HepG2 (cell line): ENCODE data around the gene MAST1. TPM values are rescaled to one million over a fixed set of nuclear protein-coding genes. Genes with fewer than 3 reads are reported as not detected.

Source experiments
- ISX ChIP-seq: sonication (generic); formaldehyde crosslinking; conservative IDR thresholded peaks from 2 replicates; pipeline ENCODE4 v1.5.0; 2020; ENCODE audit warnings: missing genetic modification reagents
- KLF9 ChIP-seq: IDR thresholded peaks from 2 replicates; pipeline ENCODE4 v1.6.1; 2016; ENCODE audit warnings: low read depth
- MEF2D ChIP-seq: sonication (generic); formaldehyde crosslinking; IDR thresholded peaks from 2 replicates; pipeline ENCODE4 v1.5.1; 2020; ENCODE audit warnings: mild to moderate bottlenecking, missing genetic modification reagents
- MXD4 ChIP-seq: IDR thresholded peaks from 2 replicates; pipeline ENCODE4 v1.6.1; 2016; ENCODE audit warnings: mild to moderate bottlenecking, missing biosample characterization, missing genetic modification reagents
- RFXAP ChIP-seq: sonication (generic); formaldehyde crosslinking; IDR thresholded peaks from 2 replicates; pipeline ENCODE4 v1.4.0; 2020; ENCODE audit warnings: missing genetic modification reagents, borderline replicate concordance
- TGIF2 ChIP-seq: IDR thresholded peaks from 2 replicates; pipeline ENCODE4 v1.6.1; 2016; ENCODE audit warnings: control low read depth, missing compliant biosample characterization
- TOPORS ChIP-seq: sonication (generic); formaldehyde crosslinking; IDR thresholded peaks from 2 replicates; pipeline ENCODE4 v1.8.0; 2023; ENCODE audit warnings: mild to moderate bottlenecking, missing genetic modification reagents
- U2AF1 ChIP-seq: fragments of 200-400 bp; formaldehyde crosslinking; optimal IDR thresholded peaks from 2 replicates; pipeline ENCODE3; 2017; ENCODE audit warnings: mild to moderate bottlenecking, low read depth, low read length
- ZNF180 ChIP-seq: sonication (generic); formaldehyde crosslinking; IDR thresholded peaks from 2 replicates; pipeline ENCODE4 v1.4.0; 2020; ENCODE audit warnings: low read depth, missing genetic modification reagents, borderline replicate concordance
- ZNF567 ChIP-seq: sonication (generic); formaldehyde crosslinking; IDR thresholded peaks from 2 replicates; pipeline ENCODE4 v1.8.1; 2023; ENCODE audit warnings: mild to moderate bottlenecking, missing genetic modification reagents, borderline replicate concordance
- ZNF713 ChIP-seq: sonication (generic); formaldehyde crosslinking; IDR thresholded peaks from 2 replicates; pipeline ENCODE4 v1.4.0; 2020; ENCODE audit warnings: mild to moderate bottlenecking, missing genetic modification reagents
- polyA plus RNA-seq, 8 experiments: library from polyadenylated mRNA; depleted of rRNA in 3 of 8; stranded (reverse) in 7 of 8; unstranded in 1 of 8; fragments of >200 nt; fragmentation: Illumina TruSeq in 4 of 8; extraction: Trizol in 4 of 8; gene quantifications; 2 replicates each; pipeline versions ENCODE4 v1.2.1 to v1.2.3, GENCODE V29; 2011 to 2016; ENCODE audit warnings: low read depth in 4 of 8, missing spikeins in 1 of 8, mixed read lengths in 1 of 8; ENCODE audit not compliant: insufficient read depth in 1 of 8
- total RNA-seq, 5 experiments: library from RNA; depleted of rRNA; stranded (reverse); fragments of >200 nt; fragmentation: Illumina TruSeq; extraction: Trizol; gene quantifications; 2 replicates each; pipeline ENCODE4 v1.2.3, GENCODE V29; 2016; ENCODE audit warnings: low read depth in 1 of 5
- TF ChIP-seq, protein P1 (sequence below): sonication (generic); formaldehyde crosslinking; IDR thresholded peaks from 2 replicates; pipeline ENCODE4 v1.9.0; 2021; ENCODE audit warnings: mild to moderate bottlenecking, missing genetic modification reagents
- TF ChIP-seq, protein P2 (sequence below): sonication (generic); formaldehyde crosslinking; IDR thresholded peaks from 2 replicates; pipeline ENCODE4 v1.4.0; 2020; ENCODE audit warnings: missing genetic modification reagents, low read depth, mild to moderate bottlenecking, borderline replicate concordance
- TF ChIP-seq, protein P3 (sequence below): sonication (generic); formaldehyde crosslinking; IDR thresholded peaks from 2 replicates; pipeline ENCODE4 v1.4.0; 2020; ENCODE audit warnings: missing genetic modification reagents
- TF ChIP-seq, protein P4 (sequence below): sonication (generic); formaldehyde crosslinking; IDR thresholded peaks from 2 replicates; pipeline ENCODE4 v1.5.1; 2020; ENCODE audit warnings: mild to moderate bottlenecking, missing genetic modification reagents, borderline replicate concordance
- TF ChIP-seq, protein P5 (sequence below): sonication (generic); formaldehyde crosslinking; IDR thresholded peaks from 2 replicates; pipeline ENCODE4 v1.4.0; 2020; ENCODE audit warnings: missing genetic modification reagents, mild to moderate bottlenecking, borderline replicate concordance

The MAST1 gene
- total and polyA plus RNA-seq, 2 of the 13 experiments (the other 11 are each of a cell fraction or from before 2014, with no cell fraction given): 0.73 to 4.7 TPM

DNA sequence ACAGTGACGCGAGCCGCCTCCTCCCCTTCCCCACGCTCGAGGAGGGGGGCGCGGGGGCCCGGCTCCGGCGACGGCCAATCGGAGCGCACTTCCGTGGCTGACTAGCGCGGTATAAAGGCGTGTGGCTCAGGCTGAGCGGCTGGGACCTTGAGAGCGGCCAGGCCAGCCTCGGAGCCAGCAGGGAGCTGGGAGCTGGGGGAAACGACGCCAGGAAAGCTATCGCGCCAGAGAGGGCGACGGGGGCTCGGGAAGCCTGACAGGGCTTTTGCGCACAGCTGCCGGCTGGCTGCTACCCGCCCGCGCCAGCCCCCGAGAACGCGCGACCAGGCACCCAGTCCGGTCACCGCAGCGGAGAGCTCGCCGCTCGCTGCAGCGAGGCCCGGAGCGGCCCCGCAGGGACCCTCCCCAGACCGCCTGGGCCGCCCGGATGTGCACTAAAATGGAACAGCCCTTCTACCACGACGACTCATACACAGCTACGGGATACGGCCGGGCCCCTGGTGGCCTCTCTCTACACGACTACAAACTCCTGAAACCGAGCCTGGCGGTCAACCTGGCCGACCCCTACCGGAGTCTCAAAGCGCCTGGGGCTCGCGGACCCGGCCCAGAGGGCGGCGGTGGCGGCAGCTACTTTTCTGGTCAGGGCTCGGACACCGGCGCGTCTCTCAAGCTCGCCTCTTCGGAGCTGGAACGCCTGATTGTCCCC, 46.8 kb upstream of the MAST1 start, which contains the start of gene JUNB (continued):
- TF ChIP-seq, protein P1, sequence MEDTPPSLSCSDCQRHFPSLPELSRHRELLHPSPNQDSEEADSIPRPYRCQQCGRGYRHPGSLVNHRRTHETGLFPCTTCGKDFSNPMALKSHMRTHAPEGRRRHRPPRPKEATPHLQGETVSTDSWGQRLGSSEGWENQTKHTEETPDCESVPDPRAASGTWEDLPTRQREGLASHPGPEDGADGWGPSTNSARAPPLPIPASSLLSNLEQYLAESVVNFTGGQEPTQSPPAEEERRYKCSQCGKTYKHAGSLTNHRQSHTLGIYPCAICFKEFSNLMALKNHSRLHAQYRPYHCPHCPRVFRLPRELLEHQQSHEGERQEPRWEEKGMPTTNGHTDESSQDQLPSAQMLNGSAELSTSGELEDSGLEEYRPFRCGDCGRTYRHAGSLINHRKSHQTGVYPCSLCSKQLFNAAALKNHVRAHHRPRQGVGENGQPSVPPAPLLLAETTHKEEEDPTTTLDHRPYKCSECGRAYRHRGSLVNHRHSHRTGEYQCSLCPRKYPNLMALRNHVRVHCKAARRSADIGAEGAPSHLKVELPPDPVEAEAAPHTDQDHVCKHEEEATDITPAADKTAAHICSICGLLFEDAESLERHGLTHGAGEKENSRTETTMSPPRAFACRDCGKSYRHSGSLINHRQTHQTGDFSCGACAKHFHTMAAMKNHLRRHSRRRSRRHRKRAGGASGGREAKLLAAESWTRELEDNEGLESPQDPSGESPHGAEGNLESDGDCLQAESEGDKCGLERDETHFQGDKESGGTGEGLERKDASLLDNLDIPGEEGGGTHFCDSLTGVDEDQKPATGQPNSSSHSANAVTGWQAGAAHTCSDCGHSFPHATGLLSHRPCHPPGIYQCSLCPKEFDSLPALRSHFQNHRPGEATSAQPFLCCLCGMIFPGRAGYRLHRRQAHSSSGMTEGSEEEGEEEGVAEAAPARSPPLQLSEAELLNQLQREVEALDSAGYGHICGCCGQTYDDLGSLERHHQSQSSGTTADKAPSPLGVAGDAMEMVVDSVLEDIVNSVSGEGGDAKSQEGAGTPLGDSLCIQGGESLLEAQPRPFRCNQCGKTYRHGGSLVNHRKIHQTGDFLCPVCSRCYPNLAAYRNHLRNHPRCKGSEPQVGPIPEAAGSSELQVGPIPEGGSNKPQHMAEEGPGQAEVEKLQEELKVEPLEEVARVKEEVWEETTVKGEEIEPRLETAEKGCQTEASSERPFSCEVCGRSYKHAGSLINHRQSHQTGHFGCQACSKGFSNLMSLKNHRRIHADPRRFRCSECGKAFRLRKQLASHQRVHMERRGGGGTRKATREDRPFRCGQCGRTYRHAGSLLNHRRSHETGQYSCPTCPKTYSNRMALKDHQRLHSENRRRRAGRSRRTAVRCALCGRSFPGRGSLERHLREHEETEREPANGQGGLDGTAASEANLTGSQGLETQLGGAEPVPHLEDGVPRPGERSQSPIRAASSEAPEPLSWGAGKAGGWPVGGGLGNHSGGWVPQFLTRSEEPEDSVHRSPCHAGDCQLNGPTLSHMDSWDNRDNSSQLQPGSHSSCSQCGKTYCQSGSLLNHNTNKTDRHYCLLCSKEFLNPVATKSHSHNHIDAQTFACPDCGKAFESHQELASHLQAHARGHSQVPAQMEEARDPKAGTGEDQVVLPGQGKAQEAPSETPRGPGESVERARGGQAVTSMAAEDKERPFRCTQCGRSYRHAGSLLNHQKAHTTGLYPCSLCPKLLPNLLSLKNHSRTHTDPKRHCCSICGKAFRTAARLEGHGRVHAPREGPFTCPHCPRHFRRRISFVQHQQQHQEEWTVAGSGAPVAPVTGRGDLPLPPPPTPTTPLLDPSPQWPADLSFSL (CRISPR knock-in tag): no peak
- TF ChIP-seq MEF2D: 0 out of 2 replicates have a peak, but pooled peaks have one; percentile 24
- TF ChIP-seq MXD4: peak; percentile 69; the same call in 1 of the 2 replicates
- TF ChIP-seq, protein P2, sequence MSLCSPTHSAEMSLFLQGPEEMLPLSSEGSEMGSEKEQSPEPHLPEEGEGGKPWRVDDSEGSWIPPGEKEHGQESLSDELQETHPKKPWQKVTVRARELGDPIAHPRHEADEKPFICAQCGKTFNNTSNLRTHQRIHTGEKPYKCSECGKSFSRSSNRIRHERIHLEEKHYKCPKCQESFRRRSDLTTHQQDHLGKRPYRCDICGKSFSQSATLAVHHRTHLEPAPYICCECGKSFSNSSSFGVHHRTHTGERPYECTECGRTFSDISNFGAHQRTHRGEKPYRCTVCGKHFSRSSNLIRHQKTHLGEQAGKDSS (CRISPR knock-in tag): no peak
- TF ChIP-seq TGIF2 (CRISPR knock-in tag): peak; percentile 88; the same call in 1 of the 2 replicates
- TF ChIP-seq ISX (CRISPR knock-in tag): no peak
- 0 out of 2 replicates have a peak, but pooled peaks have one; percentile 71 for TF ChIP-seq TOPORS (CRISPR knock-in tag)
- TF ChIP-seq U2AF1: peak; percentile 98
- TF ChIP-seq, protein P3, sequence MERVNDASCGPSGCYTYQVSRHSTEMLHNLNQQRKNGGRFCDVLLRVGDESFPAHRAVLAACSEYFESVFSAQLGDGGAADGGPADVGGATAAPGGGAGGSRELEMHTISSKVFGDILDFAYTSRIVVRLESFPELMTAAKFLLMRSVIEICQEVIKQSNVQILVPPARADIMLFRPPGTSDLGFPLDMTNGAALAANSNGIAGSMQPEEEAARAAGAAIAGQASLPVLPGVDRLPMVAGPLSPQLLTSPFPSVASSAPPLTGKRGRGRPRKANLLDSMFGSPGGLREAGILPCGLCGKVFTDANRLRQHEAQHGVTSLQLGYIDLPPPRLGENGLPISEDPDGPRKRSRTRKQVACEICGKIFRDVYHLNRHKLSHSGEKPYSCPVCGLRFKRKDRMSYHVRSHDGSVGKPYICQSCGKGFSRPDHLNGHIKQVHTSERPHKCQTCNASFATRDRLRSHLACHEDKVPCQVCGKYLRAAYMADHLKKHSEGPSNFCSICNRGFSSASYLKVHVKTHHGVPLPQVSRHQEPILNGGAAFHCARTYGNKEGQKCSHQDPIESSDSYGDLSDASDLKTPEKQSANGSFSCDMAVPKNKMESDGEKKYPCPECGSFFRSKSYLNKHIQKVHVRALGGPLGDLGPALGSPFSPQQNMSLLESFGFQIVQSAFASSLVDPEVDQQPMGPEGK (CRISPR knock-in tag): peak; percentile 98
- TF ChIP-seq ZNF713: peak; percentile 44; the same call in 1 of the 2 replicates
- TF ChIP-seq, protein P4, sequence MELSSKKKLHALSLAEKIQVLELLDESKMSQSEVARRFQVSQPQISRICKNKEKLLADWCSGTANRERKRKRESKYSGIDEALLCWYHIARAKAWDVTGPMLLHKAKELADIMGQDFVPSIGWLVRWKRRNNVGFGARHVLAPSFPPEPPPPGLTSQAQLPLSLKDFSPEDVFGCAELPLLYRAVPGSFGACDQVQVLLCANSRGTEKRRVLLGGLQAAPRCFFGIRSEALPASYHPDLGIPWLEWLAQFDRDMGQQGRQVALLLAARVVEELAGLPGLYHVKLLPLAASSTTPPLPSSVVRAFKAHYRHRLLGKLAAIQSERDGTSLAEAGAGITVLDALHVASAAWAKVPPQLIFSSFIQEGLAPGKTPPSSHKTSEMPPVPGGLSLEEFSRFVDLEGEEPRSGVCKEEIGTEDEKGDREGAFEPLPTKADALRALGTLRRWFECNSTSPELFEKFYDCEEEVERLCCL (CRISPR knock-in tag): no peak
- TF ChIP-seq, protein P5, sequence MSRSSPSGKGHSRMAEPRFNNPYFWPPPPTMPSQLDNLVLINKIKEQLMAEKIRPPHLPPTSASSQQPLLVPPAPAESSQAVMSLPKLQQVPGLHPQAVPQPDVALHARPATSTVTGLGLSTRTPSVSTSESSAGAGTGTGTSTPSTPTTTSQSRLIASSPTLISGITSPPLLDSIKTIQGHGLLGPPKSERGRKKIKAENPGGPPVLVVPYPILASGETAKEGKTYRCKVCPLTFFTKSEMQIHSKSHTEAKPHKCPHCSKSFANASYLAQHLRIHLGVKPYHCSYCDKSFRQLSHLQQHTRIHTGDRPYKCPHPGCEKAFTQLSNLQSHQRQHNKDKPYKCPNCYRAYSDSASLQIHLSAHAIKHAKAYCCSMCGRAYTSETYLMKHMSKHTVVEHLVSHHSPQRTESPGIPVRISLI (CRISPR knock-in tag): 0 out of 2 replicates have a peak, but pooled peaks have one; percentile 21
- TF ChIP-seq ZNF180 (CRISPR knock-in tag): no peak
- peak; percentile 23; the same call in 1 of the 2 replicates for TF ChIP-seq ZNF567
- peak; percentile 74; the same call in 1 of the 2 replicates for TF ChIP-seq KLF9 (CRISPR knock-in tag)
- peak; percentile 75; the same call in 1 of the 2 replicates for TF ChIP-seq RFXAP (CRISPR knock-in tag)
